ENCODE data around the gene PPP2R5C.

Gene PPP2R5C

GRCh38 chr14:101865288-101865687 is 103.8 kb downstream of the PPP2R5C start:
- DNase-seq (ENCODE audit: low read depth) = no peak

DNA sequence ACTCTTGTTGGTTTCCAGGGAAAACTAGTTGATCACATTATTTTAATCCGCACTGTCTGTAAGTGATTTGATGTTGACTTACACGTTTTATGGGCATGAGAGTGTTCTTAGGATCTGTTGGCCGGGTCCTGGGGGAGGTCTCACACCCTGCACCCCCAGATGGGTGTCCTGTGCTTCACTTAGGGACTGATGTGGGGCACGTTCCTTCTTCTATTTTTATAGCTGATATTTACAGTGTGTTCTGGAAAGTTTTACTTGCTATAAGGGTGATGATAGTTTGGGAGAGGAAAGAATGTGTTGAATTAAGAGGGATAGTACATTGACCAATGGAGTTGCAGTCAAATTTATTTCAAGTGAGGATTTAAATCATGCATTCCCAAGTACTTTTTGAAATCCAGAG is 106.3 kb downstream of the PPP2R5C start:
- no peak for DNase-seq (ENCODE audit: low read depth)

DNA sequence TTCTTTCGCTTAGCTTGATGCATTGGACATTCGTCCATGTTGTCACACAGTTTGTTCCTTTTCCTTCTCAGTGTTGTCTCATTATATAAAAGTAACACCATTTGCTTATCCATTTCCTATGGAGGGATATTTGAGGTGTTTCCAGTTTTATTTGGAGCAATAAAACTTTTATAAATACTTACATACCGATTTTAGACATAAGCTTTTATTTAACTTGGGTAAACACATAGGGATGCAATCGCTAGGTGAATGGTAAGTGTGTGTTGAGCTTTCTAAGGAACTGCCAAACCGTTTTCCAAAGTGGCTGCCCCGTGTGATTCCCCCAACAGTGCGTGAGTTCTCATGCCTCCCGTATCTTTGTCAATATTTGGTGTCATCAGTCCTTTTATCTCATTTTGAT is 107.7 kb downstream of the PPP2R5C start:
- DNase-seq (ENCODE audit: low read depth) = no peak

DNA sequence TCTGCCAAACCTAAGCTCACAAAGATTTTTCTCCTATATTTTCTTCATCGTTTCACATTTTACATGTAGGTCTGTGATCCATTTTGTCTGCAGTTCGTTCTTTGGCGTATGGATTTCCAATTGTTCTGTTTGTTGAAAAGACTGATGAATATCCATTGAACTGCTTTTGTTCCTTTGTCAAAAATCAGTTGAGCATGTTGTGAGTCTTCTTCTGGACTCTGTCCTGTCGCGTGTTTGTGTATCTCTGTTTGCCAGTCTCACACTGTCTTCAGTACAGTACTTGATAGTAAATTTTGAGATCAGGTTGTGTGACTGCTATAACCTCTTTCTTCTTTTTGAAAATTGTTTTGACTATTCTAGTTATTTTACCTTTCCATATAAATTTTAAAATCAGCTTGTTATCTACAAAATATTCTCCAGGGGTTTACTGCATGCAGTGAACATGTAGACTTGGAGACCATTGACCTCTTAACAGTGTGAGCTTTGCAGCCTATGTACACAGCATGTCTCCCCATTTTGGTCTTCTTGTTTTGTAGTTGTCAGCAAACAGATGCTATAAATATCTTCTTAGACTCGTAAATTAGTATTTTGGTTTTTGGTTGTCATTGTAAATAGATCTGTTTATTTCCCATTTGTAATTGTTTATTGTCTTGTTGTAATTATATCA is 108.9 kb downstream of the PPP2R5C start:
- no peak for DNase-seq (ENCODE audit: low read depth)

GRCh38 chr14:101872346-101872745 is 110.8 kb downstream of the PPP2R5C start:
- DNase-seq (ENCODE audit: low read depth) = no peak

GRCh38 chr14:101873076-101873825 is 111.7 kb downstream of the PPP2R5C start:
- DNase-seq (ENCODE audit: low read depth) = no peak

DNA sequence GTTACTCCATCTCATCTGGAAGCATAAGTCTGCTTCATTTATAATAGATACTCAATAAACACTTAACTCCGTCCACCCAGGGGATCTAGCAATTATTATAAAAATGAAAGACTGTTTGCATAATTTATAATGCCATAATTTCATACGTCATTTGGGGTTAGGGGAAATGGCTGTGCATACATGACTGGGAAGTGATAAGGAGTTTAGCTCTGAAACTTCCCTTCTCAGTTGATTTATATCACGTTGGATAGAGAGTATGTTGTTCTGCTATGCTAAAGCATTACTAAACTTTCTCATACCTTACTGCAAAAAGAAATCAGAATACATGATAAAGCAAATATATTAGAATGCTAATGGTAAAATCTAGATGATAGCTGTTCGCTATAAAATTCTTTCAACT is 112.5 kb downstream of the PPP2R5C start:
- no peak for DNase-seq (ENCODE audit: low read depth)

GRCh38 chr14:101875041-101875726 is 113.7 kb downstream of the PPP2R5C start:
- DNase-seq (ENCODE audit: low read depth) = no peak

GRCh38 chr14:101875727-101876554 is 114.4 kb downstream of the PPP2R5C start:
- DNase-seq (ENCODE audit: low read depth) = no peak

DNA sequence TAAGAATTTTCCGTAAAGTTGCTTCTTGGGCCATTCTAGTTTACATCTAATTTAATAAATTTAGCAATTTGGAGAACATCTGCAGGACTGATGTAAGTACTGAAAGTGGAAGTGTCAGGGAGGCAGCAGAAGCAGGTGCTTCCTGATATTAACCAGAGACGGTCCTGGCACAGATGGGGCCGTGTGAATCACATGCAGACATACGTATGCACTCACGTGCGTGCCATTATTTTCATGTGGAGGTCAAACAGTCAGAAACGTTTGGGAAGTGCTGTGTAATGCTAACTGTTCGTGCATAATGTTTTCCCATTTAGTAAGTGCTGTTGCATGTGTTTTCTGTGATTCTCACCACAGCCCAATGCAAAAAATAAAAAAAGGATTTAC is 115.0 kb downstream of the PPP2R5C start:
- peak; percentile 42 for DNase-seq (ENCODE audit: low read depth)

GRCh38 chr14:101877766-101878165 is 116.3 kb downstream of the PPP2R5C start:
- DNase-seq (ENCODE audit: low read depth) = no peak

- no peak for DNase-seq (ENCODE audit: low read depth)
Observed at GRCh38 chr14:101878211-101878821, 116.8 kb downstream of the PPP2R5C start.

GRCh38 chr14:101878822-101879528 is 117.5 kb downstream of the PPP2R5C start:
- no peak for DNase-seq (ENCODE audit: low read depth)

- DNase-seq (ENCODE audit: low read depth) = no peak
Observed at GRCh38 chr14:101879529-101880336, 118.2 kb downstream of the PPP2R5C start.

DNA sequence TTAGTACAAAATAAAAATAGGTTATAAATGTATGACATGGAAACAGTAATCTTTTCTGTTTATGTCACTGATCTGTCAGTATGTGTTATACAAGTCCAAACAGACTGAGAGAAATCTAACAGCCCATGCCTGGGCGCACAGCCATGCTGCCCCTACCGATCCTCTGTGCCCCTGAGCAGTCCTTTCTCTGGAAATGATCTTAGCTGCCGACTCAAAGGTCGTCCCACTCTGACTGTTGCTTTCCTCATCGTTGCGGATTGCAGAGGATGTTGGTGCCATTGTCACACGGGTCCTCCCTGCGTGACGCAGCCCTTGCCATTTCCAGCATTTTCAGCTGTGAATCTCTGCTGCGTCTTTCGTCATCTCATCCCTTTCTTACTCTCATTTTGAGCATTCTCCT is 119.9 kb downstream of the PPP2R5C start:
- DNase-seq (ENCODE audit: low read depth) = no peak

DNA sequence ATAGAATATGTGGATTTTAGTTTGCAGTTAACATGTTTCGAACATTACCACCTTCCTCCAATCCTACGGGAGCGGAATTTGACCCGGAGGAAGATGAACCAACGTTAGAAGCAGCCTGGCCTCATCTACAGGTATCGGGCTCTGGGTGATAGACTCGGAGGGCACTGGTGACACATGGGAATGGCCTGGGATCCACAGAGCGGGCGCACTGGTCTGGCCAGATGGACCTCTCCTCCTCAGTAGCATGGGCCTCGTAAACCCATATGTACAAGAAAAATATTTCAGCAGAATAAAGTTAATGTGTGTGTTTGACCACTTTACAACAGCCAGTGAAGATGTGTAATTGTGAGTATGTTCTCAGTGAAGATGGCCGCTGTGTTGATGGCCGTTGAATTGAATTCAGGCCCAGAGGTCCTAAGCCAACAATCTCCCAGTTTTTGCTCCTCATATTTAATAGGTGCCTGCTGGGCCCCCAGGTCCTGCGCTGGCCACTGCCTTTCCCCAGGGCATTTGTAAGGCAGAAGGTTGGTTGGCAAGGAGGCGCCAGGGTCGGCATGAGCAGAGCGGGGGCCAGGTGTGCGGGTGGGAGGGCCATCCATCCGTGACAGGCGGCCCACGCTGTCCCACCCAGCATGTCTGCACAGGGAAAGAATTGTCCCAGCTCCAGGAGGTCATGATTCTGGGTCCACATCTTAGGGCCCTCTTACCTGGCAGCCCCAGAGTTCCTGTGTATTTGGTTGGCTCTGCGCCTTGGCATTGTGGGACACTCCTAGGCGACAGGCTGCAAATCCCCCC is 120.8 kb downstream of the PPP2R5C start:
- DNase-seq (ENCODE audit: low read depth) = no peak

DNA sequence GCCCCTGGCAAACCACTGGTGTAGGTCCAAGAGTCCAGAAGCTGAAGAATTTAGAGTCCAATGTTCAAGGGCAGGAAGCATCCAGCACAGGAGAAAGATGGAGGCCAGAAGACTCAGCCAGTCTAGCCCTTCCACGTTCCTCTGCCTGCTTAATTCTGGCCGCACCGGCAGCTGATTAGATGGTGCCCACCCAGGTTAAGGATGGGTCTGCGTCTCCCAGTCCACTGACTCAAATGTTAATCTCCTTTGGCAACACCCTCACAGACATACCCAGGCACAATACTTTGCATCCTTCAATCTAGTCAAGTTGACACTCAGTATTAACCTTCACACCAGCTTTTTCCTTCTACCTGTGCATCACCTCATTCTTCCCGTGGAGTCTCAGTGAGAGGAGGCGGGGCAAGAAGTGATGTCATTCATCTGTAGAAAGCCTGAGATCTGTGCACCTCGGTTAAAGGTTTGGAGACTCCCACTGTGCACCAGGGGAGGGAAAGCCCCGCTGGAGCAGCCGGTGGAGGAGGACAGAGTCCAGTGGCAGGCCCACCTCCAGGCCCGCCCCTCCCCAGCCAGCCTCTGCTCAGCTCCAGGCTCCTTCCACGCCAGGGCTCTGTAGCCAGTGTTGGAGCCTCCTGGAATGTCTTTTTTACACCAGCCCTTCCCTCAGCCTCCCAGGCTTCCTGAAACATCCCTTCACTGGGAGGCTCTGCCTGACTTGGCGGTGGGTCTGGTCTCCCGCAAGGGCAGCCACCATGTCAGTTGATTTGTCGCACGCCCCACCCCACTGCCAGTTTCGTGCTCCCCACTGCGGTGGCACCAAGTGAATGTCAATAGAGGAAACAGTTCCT is 122.8 kb downstream of the PPP2R5C start:
- DNase-seq (ENCODE audit: low read depth) = no peak

- no peak for DNase-seq (ENCODE audit: low read depth)
Observed at GRCh38 chr14:101884934-101885576, 123.5 kb downstream of the PPP2R5C start.
